GM12878 (cell line): Measurements from ENCODE around the gene BCAS3. TPM values are rescaled to one million over a fixed set of nuclear protein-coding genes. Genes with fewer than 3 reads are reported as not detected.

Experiments
- ATAC-seq: fragments of 200-7000 bp; cut with Tn5 transposase; 3 replicates; pipeline ENCODE4 v1.9.1; 2020; ENCODE audit warnings: mild to moderate bottlenecking, moderate library complexity
- BruUV-seq: library from RNA; stranded (reverse); fragments of 400-500 nt; replicated peaks from 2 replicates; lab custom pipeline; 2021; lab: Mats Ljungman, UMichigan
- CTCF ChIA-PET: fragments of 300-600 bp; sonication (Branson Sonifier 250); formaldehyde crosslinking; extraction: SDS; loops from one replicate; lab custom pipeline; 2021; ENCODE audit warnings: inconsistent platforms; lab: Yijun Ruan, JAX
- POLR2A ChIA-PET: fragments of 350-600 bp; formaldehyde crosslinking; extraction: SDS; loops from one replicate; lab custom pipeline; 2021; ENCODE audit warnings: inconsistent platforms; lab: Charles Lee
- RAD21 ChIA-PET: fragments of 300-600 bp; sonication (Branson Sonifier 250); formaldehyde crosslinking; loops from one replicate; lab custom pipeline; 2023; ENCODE audit warnings: antibody characterized with exemption; ENCODE audit not compliant: unreplicated experiment; lab: Charles Lee
- SMC1A ChIA-PET: fragments of 300-600 bp; sonication (Branson Sonifier 250); formaldehyde crosslinking; loops from one replicate; lab custom pipeline; 2023; ENCODE audit not compliant: unreplicated experiment, uncharacterized antibody; lab: Charles Lee
- DNase-seq: peaks from one replicate; pipeline ENCODE4 v3.0.0-alpha.2; 2011; ENCODE audit warnings: low read depth, low spot score
- FAIRE-seq: peaks from 3 replicates; lab custom pipeline; 2011; peaks lifted over from hg19 to GRCh38; lab: Jason Lieb, UNC
- H2AFZ ChIP-seq: 2 replicates; pipeline ENCODE4 v1.6.0; 2011; ENCODE audit warnings: low read depth, low read length, control low read depth; ENCODE audit not compliant: control insufficient read depth
- H3K27ac ChIP-seq: 2 replicates; pipeline ENCODE4 v1.5.1; 2011; ENCODE audit warnings: control low read depth; ENCODE audit not compliant: control insufficient read depth, insufficient read depth
- H3K27me3 ChIP-seq, 2 experiments: replicated peaks in 1 of 2; 2 replicates each; pipeline versions ENCODE4 v1.6.0 to v1.6.1; 2011; ENCODE audit warnings: low read length in 1 of 2; ENCODE audit not compliant: control insufficient read depth in 2 of 2, insufficient read depth in 2 of 2
- H3K36me3 ChIP-seq, 2 experiments: 2 replicates each; pipeline ENCODE4 v1.5.1; 2011; ENCODE audit warnings: low read length in 1 of 2; ENCODE audit not compliant: control insufficient read depth in 2 of 2, insufficient read depth in 2 of 2
- H3K4me1 ChIP-seq: 2 replicates; pipeline ENCODE4 v1.6.1; 2011; ENCODE audit warnings: mild to moderate bottlenecking, low read length, moderate library complexity, mixed read lengths; ENCODE audit not compliant: control insufficient read depth, insufficient read depth
- H3K4me2 ChIP-seq: 2 replicates; pipeline ENCODE4 v1.6.0; 2011; ENCODE audit warnings: control low read depth; ENCODE audit not compliant: control insufficient read depth, insufficient read depth
- H3K4me3 ChIP-seq: fragments of 200-600 bp; sonication (generic); 2 replicates; pipeline ENCODE4 v1.5.1; 2016
- H3K79me2 ChIP-seq: 2 replicates; pipeline ENCODE4 v1.6.0; 2011; ENCODE audit warnings: low read length; ENCODE audit not compliant: control insufficient read depth, insufficient read depth
- H3K9ac ChIP-seq: 2 replicates; pipeline ENCODE4 v1.8.0; 2011; ENCODE audit warnings: low read length, control low read depth, mixed read lengths; ENCODE audit not compliant: control insufficient read depth, insufficient read depth
- H3K9me3 ChIP-seq: replicated peaks from 3 replicates; pipeline ENCODE4 v1.5.1; 2011; ENCODE audit warnings: mild to moderate bottlenecking, low read length; ENCODE audit not compliant: control insufficient read depth, insufficient read depth
- H4K20me1 ChIP-seq: 2 replicates; pipeline ENCODE4 v1.6.0; 2011; ENCODE audit not compliant: control insufficient read depth, insufficient read depth
- CBFB ChIP-seq: IDR thresholded peaks from 2 replicates; pipeline ENCODE4 v1.6.1; 2016; ENCODE audit warnings: antibody characterized with exemption, low read depth
- E4F1 ChIP-seq: fragments of 450-650 bp; IDR thresholded peaks from 2 replicates; pipeline ENCODE4 v1.6.1; 2018; ENCODE audit warnings: borderline replicate concordance, mild to moderate bottlenecking; ENCODE audit not compliant: partially characterized antibody
- FOS ChIP-seq: IDR thresholded peaks from 3 replicates; pipeline ENCODE4 v1.6.1; 2011; ENCODE audit warnings: borderline replicate concordance; ENCODE audit not compliant: insufficient read length; ENCODE audit errors: extremely low read depth
- IRF3 ChIP-seq: fragments of 450-650 bp; IDR thresholded peaks from 2 replicates; pipeline ENCODE4 v1.6.1; 2014; ENCODE audit warnings: mild to moderate bottlenecking
- MEF2B ChIP-seq: fragments of 450-650 bp; IDR thresholded peaks from 2 replicates; pipeline ENCODE4 v1.6.1; 2018; ENCODE audit warnings: mild to moderate bottlenecking, moderate library complexity; ENCODE audit not compliant: partially characterized antibody, poor library complexity, severe bottlenecking
- NRF1 ChIP-seq: conservative IDR thresholded peaks from 2 replicates; pipeline ENCODE4 v1.6.1; 2011; ENCODE audit warnings: mild to moderate bottlenecking, low read depth, low read length, improper control_type of control experiment
- RAD21 ChIP-seq: IDR thresholded peaks from 2 replicates; pipeline ENCODE4 v1.6.1; 2011; ENCODE audit warnings: mild to moderate bottlenecking, low read depth, low read length, moderate library complexity; ENCODE audit not compliant: insufficient read depth
- SMC3 ChIP-seq: IDR thresholded peaks from 2 replicates; pipeline ENCODE4 v1.6.1; 2011; ENCODE audit warnings: low read length, improper control_type of control experiment, borderline replicate concordance
- SRF ChIP-seq, 2 experiments: IDR thresholded peaks; 2 replicates each; pipeline ENCODE4 v1.6.1; 2011; ENCODE audit warnings: low read depth in 2 of 2, low read length in 2 of 2, mild to moderate bottlenecking in 1 of 2, moderate library complexity in 1 of 2
- TARDBP ChIP-seq: IDR thresholded peaks from 2 replicates; pipeline ENCODE4 v1.6.1; 2016; ENCODE audit warnings: borderline replicate concordance
- YY1 ChIP-seq: IDR thresholded peaks from 2 replicates; pipeline ENCODE4 v1.6.1; 2011; ENCODE audit warnings: low read depth, mild to moderate bottlenecking, low read length
- WGBS: methylation state at CpG from one replicate; pipeline ENCODE4 v1.1.6; 2016; ENCODE audit warnings: low lambda C conversion rate; ENCODE audit not compliant: insufficient replicate concordance, insufficient coverage; ENCODE audit errors: missing lambda C conversion rate; 5-methylcytosine and 5-hydroxymethylcytosine counted together
- in situ Hi-C: fragments of 300-500 bp; cut with MboI; formaldehyde crosslinking; loops from 9 replicates; pipeline ENCODE4 v1.14.3; 2018; ENCODE audit warnings: mixed read lengths
- intact Hi-C: fragments of 100-400 bp; cut with micrococcal nuclease; formaldehyde crosslinking; loops from one replicate; pipeline ENCODE4 v1.14.2; 2022; ENCODE audit not compliant: unreplicated experiment
- polyA plus RNA-seq, 11 experiments: library from polyadenylated mRNA; depleted of rRNA in 4 of 11; unstranded in 6 of 11; stranded (reverse) in 5 of 11; fragments of >200 nt; fragmentation: Nextera tagmentation in 4 of 11; fragmentation: Illumina TruSeq in 1 of 11; extraction: Ambion mirVana in 4 of 11; extraction: Trizol in 1 of 11; gene quantifications; 1 replicate in 1 of 11; 2 replicates in 10 of 11; pipeline versions ENCODE4 v1.2.1 to v1.2.3, GENCODE V29; 2011 to 2016; ENCODE audit warnings: inconsistent platforms in 2 of 11, missing spikeins in 2 of 11, low read depth in 1 of 11
- total RNA-seq, 4 experiments: library from RNA; depleted of rRNA in 3 of 4; stranded (reverse); fragments of >200 nt in 3 of 4; fragmentation: Illumina TruSeq in 1 of 4; extraction: Trizol in 1 of 4; gene quantifications; 2 replicates each; pipeline versions ENCODE4 v1.2.1 to v1.2.3, GENCODE V29; 2013 to 2021

BCAS3 gene
- total and polyA plus RNA-seq, 10 of the 15 experiments (the other 5 are each of a cell fraction or from before 2014, with no cell fraction given) = 2.1 to 11.0 (median 6.6) TPM

GRCh38 chr17:60803059-60803458, 125.4 kb downstream of the BCAS3 start:
- Histone ChIP-seq H3K4me1 (no peaks in the 10 kb centered on the region), H3K4me3 (no peak overlapping the region), H3K9ac (no peak overlapping the region), H3K36me3 (no peaks in the 10 kb centered on the region), H3K9me3 (no peaks in the 10 kb centered on the region), H3K27me3 (no peaks in the 10 kb centered on the region), H3K79me2 (no peaks in the 10 kb centered on the region), H4K20me1 (no peaks in the 10 kb centered on the region), H2AFZ (no peak overlapping the region), H3K4me2 (no peak overlapping the region), H3K27ac (no peak overlapping the region)
- ATAC-seq (no peak), FAIRE-seq (no peak), DNase-seq (no peak)
- ChIA-PET SMC1A (no interaction called here), POLR2A (no interaction called here), RAD21 (no interaction called here), CTCF (interaction anchor here (1.1 kb wide), 1 partner anchor 83 kb away, joined by 4 read pairs; no protein-coding TSS in a partner anchor)
- intact Hi-C loops = no loop called here
- TF ChIP-seq IRF3 (no peak), RAD21 (no peak), SMC3 (no peak), FOS (no peak), YY1 (no peak), SRF (IDR thresholded peaks at IDR 0.05; ENCODE audit: low read depth in 2 of 2, low read length in 2 of 2) (no peak), CBFB (no peak), NRF1 (no peak), E4F1 (no peak), MEF2B (no peak), TARDBP (no peak)
- WGBS = 97% methylated on average over 6 of the region's 6 CpGs
- BruUV-seq = no TSS peak
- in situ Hi-C loops = no loop called here
